ENCODE measurements around the gene REEP5. TPM values are rescaled to one million over a fixed set of nuclear protein-coding genes. Genes with fewer than 3 reads are reported as not detected.

The REEP5 gene
- total and polyA plus RNA-seq, 2 of the 13 experiments (the other 11 are each of a cell fraction or from before 2014, with no cell fraction given): 49.4 to 239 TPM

- no peak for TF ChIP-seq KLF6 (CRISPR knock-in tag; IDR thresholded peaks at IDR 0.05)
- no peak for TF ChIP-seq ZNF337 (CRISPR knock-in tag; IDR thresholded peaks at IDR 0.05; ENCODE audit: borderline replicate concordance, low read depth)
- TF ChIP-seq FOXM1 (CRISPR knock-in tag; IDR thresholded peaks at IDR 0.05): no peak
- TF ChIP-seq ZNF563 (CRISPR knock-in tag; IDR thresholded peaks at IDR 0.05): 0 out of 2 replicates have a peak, but pooled peaks have one; percentile 8
- TF ChIP-seq ZBED4 (CRISPR knock-in tag; IDR thresholded peaks at IDR 0.05; ENCODE audit: borderline replicate concordance): no peak
- 0 out of 2 replicates have a peak, but pooled peaks have one; percentile 63 for TF ChIP-seq ZSCAN31 (CRISPR knock-in tag; IDR thresholded peaks at IDR 0.05; ENCODE audit: low read depth)
- TF ChIP-seq SMARCC2 (IDR thresholded peaks at IDR 0.05): no peak
- 0 out of 2 replicates have a peak, but pooled peaks have one; percentile 12 for TF ChIP-seq ZNF230 (CRISPR knock-in tag; IDR thresholded peaks at IDR 0.05)
- no peak for TF ChIP-seq TEAD3 (CRISPR knock-in tag; optimal IDR thresholded peaks at IDR 0.05; ENCODE audit: borderline replicate concordance)
- no peak for TF ChIP-seq ZNF317 (CRISPR knock-in tag; IDR thresholded peaks at IDR 0.05)
- TF ChIP-seq KMT2A (CRISPR knock-in tag; IDR thresholded peaks at IDR 0.05): peak; percentile 37
- no peak for TF ChIP-seq RAD51 (IDR thresholded peaks at IDR 0.05; ENCODE audit: borderline replicate concordance)
- TF ChIP-seq SRSF4 (IDR thresholded peaks at IDR 0.05; ENCODE audit: low read depth, low read length, poor library complexity, severe bottlenecking): no peak
- TF ChIP-seq ZUFSP (CRISPR knock-in tag; IDR thresholded peaks at IDR 0.05; ENCODE audit: borderline replicate concordance): no peak
- TF ChIP-seq POGK (CRISPR knock-in tag; conservative IDR thresholded peaks at IDR 0.05): no peak
- no peak for TF ChIP-seq TCF7 (IDR thresholded peaks at IDR 0.05; ENCODE audit: low read depth)
- TF ChIP-seq ATRX (CRISPR knock-in tag; IDR thresholded peaks at IDR 0.05; ENCODE audit: borderline replicate concordance): no peak
- no peak for TF ChIP-seq ZNF562 (CRISPR knock-in tag; IDR thresholded peaks at IDR 0.05; ENCODE audit: borderline replicate concordance)
- no peak for TF ChIP-seq ZNF775 (CRISPR knock-in tag; IDR thresholded peaks at IDR 0.05; ENCODE audit: borderline replicate concordance)
- TF ChIP-seq HNRNPL (IDR thresholded peaks at IDR 0.05; ENCODE audit: low read depth, low read length): no peak
- TF ChIP-seq XBP1 (CRISPR knock-in tag; IDR thresholded peaks at IDR 0.05): no peak
Measured at GRCh38 chr5:112921026-112921832, 798 bp downstream of the REEP5 start (continued).
